Neural progenitor cell (in vitro differentiated cells): Measurements from ENCODE around the gene AQP1. TPM values are rescaled to one million over a fixed set of nuclear protein-coding genes. Genes with fewer than 3 reads are reported as not detected.
A peak's percentile ranks its signal among the peaks of the same experiment; 100 is the strongest.

ENCODE experiments used
- DNase-seq: peaks from one replicate; pipeline ENCODE4 v3.0.0-alpha.2; 2016; ENCODE audit warnings: low spot score
- H2AFZ ChIP-seq: fragments of 200-600 bp; sonication (generic); replicated peaks from 2 replicates; pipeline ENCODE4 v1.6.1; 2016; ENCODE audit warnings: antibody characterized with exemption
- H3F3A ChIP-seq: fragments of 200-600 bp; sonication (generic); 2 replicates; pipeline ENCODE4 v1.6.1; 2016; ENCODE audit warnings: antibody characterized with exemption, low read depth
- H3K27ac ChIP-seq: fragments of 200-600 bp; sonication (generic); 2 replicates; pipeline ENCODE4 v1.5.1; 2016; ENCODE audit warnings: mild to moderate bottlenecking
- H3K27me3 ChIP-seq: fragments of 200-600 bp; sonication (generic); 2 replicates; pipeline ENCODE4 v1.6.1; 2016; ENCODE audit warnings: mild to moderate bottlenecking, moderate library complexity
- H3K36me3 ChIP-seq: fragments of 200-600 bp; sonication (generic); 2 replicates; pipeline ENCODE4 v1.5.1; 2016
- H3K4me1 ChIP-seq: fragments of 200-600 bp; sonication (generic); 2 replicates; pipeline ENCODE4 v1.6.1; 2016; ENCODE audit warnings: mixed run types
- H3K4me2 ChIP-seq: fragments of 200-600 bp; sonication (generic); 2 replicates; pipeline ENCODE4 v1.6.1; 2016
- H3K4me3 ChIP-seq: fragments of 200-600 bp; sonication (generic); 2 replicates; pipeline ENCODE4 v1.5.1; 2016
- H3K79me2 ChIP-seq: fragments of 200-600 bp; sonication (generic); 2 replicates; pipeline ENCODE4 v1.6.1; 2016; ENCODE audit warnings: low read depth
- H3K9ac ChIP-seq: fragments of 200-600 bp; sonication (generic); 2 replicates; pipeline ENCODE4 v1.6.1; 2016
- H3K9me3 ChIP-seq: fragments of 200-600 bp; sonication (generic); 2 replicates; pipeline ENCODE4 v1.5.1; 2016; ENCODE audit warnings: low read depth
- H4K20me1 ChIP-seq: fragments of 200-600 bp; sonication (generic); 2 replicates; pipeline ENCODE4 v1.6.1; 2016; ENCODE audit warnings: low read depth
- H3K27ac Mint-ChIP-seq: 3 replicates; pipeline ENCODE4 v1.8.0; 2021; ENCODE audit warnings: mixed read lengths
- H3K27me3 Mint-ChIP-seq: 2 replicates; pipeline ENCODE4 v1.8.0; 2022; ENCODE audit warnings: low read depth, mild to moderate bottlenecking, inconsistent platforms, moderate library complexity, mixed read lengths; ENCODE audit not compliant: insufficient read depth
- H3K36me3 Mint-ChIP-seq: 3 replicates; pipeline ENCODE4 v1.8.0; 2021; ENCODE audit warnings: mixed read lengths
- H3K4me1 Mint-ChIP-seq: 3 replicates; pipeline ENCODE4 v1.8.0; 2021; ENCODE audit warnings: mixed read lengths
- H3K4me3 Mint-ChIP-seq: 3 replicates; pipeline ENCODE4 v1.8.0; 2021; ENCODE audit warnings: mild to moderate bottlenecking, moderate library complexity, mixed read lengths
- H3K9me3 Mint-ChIP-seq: 3 replicates; pipeline ENCODE4 v1.8.0; 2020; ENCODE audit warnings: mixed read lengths
- EZH2 ChIP-seq: fragments of 200-600 bp; sonication (generic); IDR thresholded peaks from 2 replicates; pipeline ENCODE4 v1.6.1; 2017; ENCODE audit warnings: antibody characterized with exemption, mild to moderate bottlenecking, moderate library complexity
- EZH2phosphoT487 ChIP-seq: fragments of 200-600 bp; sonication (generic); IDR thresholded peaks from 2 replicates; pipeline ENCODE4 v1.6.1; 2017; ENCODE audit warnings: antibody characterized with exemption
- total RNA-seq: library from RNA; depleted of rRNA; stranded (reverse); fragments of >200 nt; gene quantifications from 2 replicates; pipeline ENCODE4 v1.2.3, GENCODE V29; 2015; ENCODE audit warnings: low replicate concordance
- TF ChIP-seq, protein P1 (sequence below): fragments of 200-600 bp; sonication (generic); IDR thresholded peaks from 2 replicates; pipeline ENCODE4 v1.5.1; 2017; ENCODE audit warnings: antibody characterized with exemption, mild to moderate bottlenecking

AQP1 gene
- total RNA-seq, 1 donor from 2014 or later, result not detected

- Histone ChIP-seq H3K4me1 (no peaks in the 10 kb centered on the region), H3K4me3 (no peak overlapping the region), H3K27me3 (no peaks in the 10 kb centered on the region), H3F3A (no peaks in the 10 kb centered on the region), H4K20me1 (no peaks in the 10 kb centered on the region), H3K79me2 (no peaks in the 10 kb centered on the region), H3K4me2 (no peak overlapping the region), H3K36me3 (no peaks in the 10 kb centered on the region), H3K27ac (no peak overlapping the region), H3K9ac (no peak overlapping the region), H2AFZ (no peak overlapping the region), H3K9me3 (no peaks in the 10 kb centered on the region)
- Mint-ChIP-seq H3K36me3 (no peaks in the 10 kb centered on the region), H3K27ac (no peak overlapping the region), H3K4me1 (peaks cover 15% of the 10 kb centered on the region), H3K27me3 (peaks cover 3% of the 10 kb centered on the region), H3K4me3 (no peak overlapping the region), H3K9me3 (no peaks in the 10 kb centered on the region)
- TF ChIP-seq EZH2, result no peak
- TF ChIP-seq, protein P1, sequence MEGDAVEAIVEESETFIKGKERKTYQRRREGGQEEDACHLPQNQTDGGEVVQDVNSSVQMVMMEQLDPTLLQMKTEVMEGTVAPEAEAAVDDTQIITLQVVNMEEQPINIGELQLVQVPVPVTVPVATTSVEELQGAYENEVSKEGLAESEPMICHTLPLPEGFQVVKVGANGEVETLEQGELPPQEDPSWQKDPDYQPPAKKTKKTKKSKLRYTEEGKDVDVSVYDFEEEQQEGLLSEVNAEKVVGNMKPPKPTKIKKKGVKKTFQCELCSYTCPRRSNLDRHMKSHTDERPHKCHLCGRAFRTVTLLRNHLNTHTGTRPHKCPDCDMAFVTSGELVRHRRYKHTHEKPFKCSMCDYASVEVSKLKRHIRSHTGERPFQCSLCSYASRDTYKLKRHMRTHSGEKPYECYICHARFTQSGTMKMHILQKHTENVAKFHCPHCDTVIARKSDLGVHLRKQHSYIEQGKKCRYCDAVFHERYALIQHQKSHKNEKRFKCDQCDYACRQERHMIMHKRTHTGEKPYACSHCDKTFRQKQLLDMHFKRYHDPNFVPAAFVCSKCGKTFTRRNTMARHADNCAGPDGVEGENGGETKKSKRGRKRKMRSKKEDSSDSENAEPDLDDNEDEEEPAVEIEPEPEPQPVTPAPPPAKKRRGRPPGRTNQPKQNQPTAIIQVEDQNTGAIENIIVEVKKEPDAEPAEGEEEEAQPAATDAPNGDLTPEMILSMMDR, result no peak
- no peak for TF ChIP-seq EZH2phosphoT487
- DNase-seq, result no peak
Observed at GRCh38 chr7:30894009-30894408, 17.6 kb upstream of the AQP1 start.

- Histone ChIP-seq H3K4me3 (no peak overlapping the region), H3K27me3 (no peaks in the 10 kb centered on the region), H3K27ac (no peak overlapping the region), H3K9me3 (no peaks in the 10 kb centered on the region), H3K36me3 (no peaks in the 10 kb centered on the region), H3K4me2 (no peak overlapping the region), H3K79me2 (no peaks in the 10 kb centered on the region), H4K20me1 (no peaks in the 10 kb centered on the region), H2AFZ (no peak overlapping the region), H3F3A (no peaks in the 10 kb centered on the region), H3K4me1 (no peaks in the 10 kb centered on the region), H3K9ac (no peak overlapping the region)
- Mint-ChIP-seq H3K4me1 (peaks cover 15% of the 10 kb centered on the region), H3K9me3 (no peaks in the 10 kb centered on the region), H3K27me3 (peaks cover 1% of the 10 kb centered on the region), H3K4me3 (no peak overlapping the region), H3K36me3 (no peaks in the 10 kb centered on the region), H3K27ac (no peak overlapping the region)
- TF ChIP-seq, protein P1, result peak; percentile 23
- no peak for TF ChIP-seq EZH2
- DNase-seq, result peak; percentile 31
Observed at GRCh38 chr7:30894866-30895605, 16.6 kb upstream of the AQP1 start.

DNA sequence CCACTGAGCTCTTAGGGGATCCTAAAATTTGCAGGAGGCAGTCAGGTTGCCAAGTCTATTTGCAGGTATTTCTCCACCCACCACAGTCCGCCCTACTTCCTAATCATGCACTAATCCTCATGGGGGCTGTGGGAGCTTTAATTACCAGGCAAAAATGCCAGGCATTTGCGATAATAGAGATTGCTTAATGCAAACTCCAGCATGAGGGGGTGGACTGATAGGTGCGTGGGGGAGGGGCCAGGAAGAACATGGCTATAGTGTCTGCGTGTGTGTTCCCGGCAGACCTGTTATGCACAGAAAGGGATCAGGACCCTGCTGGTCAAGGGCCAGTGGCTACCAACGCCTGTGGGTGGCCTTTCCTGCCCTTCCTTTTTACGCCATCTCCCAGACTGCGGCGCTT is 15.6 kb upstream of the AQP1 start:
- no peak overlapping the region for H3K4me3 ChIP-seq
- Mint-ChIP-seq H3K9me3 (no peaks in the 10 kb centered on the region), H3K4me3 (no peak overlapping the region), H3K4me1 (peaks cover 15% of the 10 kb centered on the region), H3K27ac (no peak overlapping the region), H3K27me3 (peaks cover 2% of the 10 kb centered on the region), H3K36me3 (no peaks in the 10 kb centered on the region)
- H4K20me1 ChIP-seq, result no peaks in the 10 kb centered on the region
- no peaks in the 10 kb centered on the region for H3K27me3 ChIP-seq
- no peaks in the 10 kb centered on the region for H3K9me3 ChIP-seq
- no peak overlapping the region for H3K4me2 ChIP-seq
- DNase-seq, result no peak
- no peaks in the 10 kb centered on the region for H3F3A ChIP-seq
- H3K9ac ChIP-seq, result no peak overlapping the region
- H3K36me3 ChIP-seq, result no peaks in the 10 kb centered on the region
- H2AFZ ChIP-seq, result no peak overlapping the region
- no peaks in the 10 kb centered on the region for H3K4me1 ChIP-seq
- no peaks in the 10 kb centered on the region for H3K79me2 ChIP-seq
- no peak overlapping the region for H3K27ac ChIP-seq
- no peak for TF ChIP-seq EZH2
- TF ChIP-seq, protein P1, result no peak
- TF ChIP-seq EZH2phosphoT487, result no peak
